PC-3 (cell line): Measurements from ENCODE around the gene SPATC1L.

Source experiments
- EZH2phosphoT487 ChIP-seq: fragments of 300-600 bp; sonication (generic); IDR thresholded peaks from 2 replicates; pipeline ENCODE4 v1.6.1; 2018; ENCODE audit warnings: mild to moderate bottlenecking, antibody characterized with exemption, low read length, borderline replicate concordance
- TF ChIP-seq, protein P1 (sequence below): fragments of 300-600 bp; sonication (generic); conservative IDR thresholded peaks from 2 replicates; pipeline ENCODE4 v1.5.1; 2017; ENCODE audit warnings: antibody characterized with exemption, low read depth, mild to moderate bottlenecking, low read length

DNA sequence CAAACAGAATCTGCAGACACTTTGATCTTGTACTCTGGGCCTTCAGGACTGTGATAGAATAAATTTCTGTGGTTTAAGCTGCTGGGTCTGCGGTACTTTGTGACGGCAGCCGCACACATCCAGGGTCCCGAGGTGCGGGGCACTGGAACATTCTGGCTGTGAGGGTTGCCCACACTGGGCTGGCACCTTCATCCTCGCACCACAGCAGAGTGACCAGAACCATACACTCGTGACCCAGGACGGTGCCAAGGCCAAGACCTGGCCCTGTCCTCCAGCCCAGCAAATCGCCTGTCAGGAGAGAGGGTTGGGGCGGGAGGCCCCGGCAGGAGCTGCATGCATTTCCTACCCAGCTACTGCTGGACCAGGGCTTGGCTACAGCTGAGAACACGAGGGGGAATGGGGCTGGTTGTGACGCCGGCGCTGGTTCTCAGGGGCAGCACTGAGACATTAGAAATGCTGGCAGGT is 26.2 kb downstream of the SPATC1L start:
- no peak for TF ChIP-seq EZH2phosphoT487
- TF ChIP-seq, protein P1, sequence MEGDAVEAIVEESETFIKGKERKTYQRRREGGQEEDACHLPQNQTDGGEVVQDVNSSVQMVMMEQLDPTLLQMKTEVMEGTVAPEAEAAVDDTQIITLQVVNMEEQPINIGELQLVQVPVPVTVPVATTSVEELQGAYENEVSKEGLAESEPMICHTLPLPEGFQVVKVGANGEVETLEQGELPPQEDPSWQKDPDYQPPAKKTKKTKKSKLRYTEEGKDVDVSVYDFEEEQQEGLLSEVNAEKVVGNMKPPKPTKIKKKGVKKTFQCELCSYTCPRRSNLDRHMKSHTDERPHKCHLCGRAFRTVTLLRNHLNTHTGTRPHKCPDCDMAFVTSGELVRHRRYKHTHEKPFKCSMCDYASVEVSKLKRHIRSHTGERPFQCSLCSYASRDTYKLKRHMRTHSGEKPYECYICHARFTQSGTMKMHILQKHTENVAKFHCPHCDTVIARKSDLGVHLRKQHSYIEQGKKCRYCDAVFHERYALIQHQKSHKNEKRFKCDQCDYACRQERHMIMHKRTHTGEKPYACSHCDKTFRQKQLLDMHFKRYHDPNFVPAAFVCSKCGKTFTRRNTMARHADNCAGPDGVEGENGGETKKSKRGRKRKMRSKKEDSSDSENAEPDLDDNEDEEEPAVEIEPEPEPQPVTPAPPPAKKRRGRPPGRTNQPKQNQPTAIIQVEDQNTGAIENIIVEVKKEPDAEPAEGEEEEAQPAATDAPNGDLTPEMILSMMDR = no peak
